Activated effector memory CD4-positive, alpha-beta T cell treated with Interleukin-2 at 50 U/mL for 16 hours (primary cell): Measurements from ENCODE around the gene DOCK1.
"Not testable (repeated sequence)": the region's sequence is repeated elsewhere in the genome, so short reads cannot be mapped to it uniquely, and the experiment has no call there.

ENCODE experiments used
- DNase-seq: peaks from one replicate; pipeline ENCODE4 v3.0.0-alpha.2; 2020

Gene DOCK1

GRCh38 chr10:127293640-127294039 is 388.4 kb downstream of the DOCK1 start:
- peak; percentile 14 for DNase-seq

- no peak for DNase-seq
Observed at GRCh38 chr10:127296696-127297095, 391.5 kb downstream of the DOCK1 start.

GRCh38 chr10:127298381-127298780 is 393.2 kb downstream of the DOCK1 start:
- no peak for DNase-seq

GRCh38 chr10:127299192-127299591 is 394.0 kb downstream of the DOCK1 start:
- not testable (repeated sequence) for DNase-seq

GRCh38 chr10:127299956-127300689 is 394.9 kb downstream of the DOCK1 start:
- no peak for DNase-seq

GRCh38 chr10:127300868-127301321 is 395.7 kb downstream of the DOCK1 start:
- DNase-seq: no peak

- no peak for DNase-seq
Observed at GRCh38 chr10:127302343-127302742, 397.1 kb downstream of the DOCK1 start.

GRCh38 chr10:127303105-127303504 is 397.9 kb downstream of the DOCK1 start:
- no peak for DNase-seq

GRCh38 chr10:127303746-127304145 is 398.5 kb downstream of the DOCK1 start:
- DNase-seq: no peak

GRCh38 chr10:127306479-127306878 is 401.3 kb downstream of the DOCK1 start:
- DNase-seq: no peak

GRCh38 chr10:127307338-127307737 is 402.1 kb downstream of the DOCK1 start:
- no peak for DNase-seq

- no peak for DNase-seq
Observed at GRCh38 chr10:127308031-127308430, 402.8 kb downstream of the DOCK1 start.

GRCh38 chr10:127309619-127310018 is 404.4 kb downstream of the DOCK1 start:
- not testable (repeated sequence) for DNase-seq

- no peak for DNase-seq
Observed at GRCh38 chr10:127310430-127310829, 405.2 kb downstream of the DOCK1 start.

- no peak for DNase-seq
Observed at GRCh38 chr10:127310923-127311322, 405.7 kb downstream of the DOCK1 start.

GRCh38 chr10:127313996-127314700 is 408.9 kb downstream of the DOCK1 start:
- DNase-seq: no peak

GRCh38 chr10:127314797-127315196 is 409.6 kb downstream of the DOCK1 start:
- no peak for DNase-seq

- no peak for DNase-seq
Observed at GRCh38 chr10:127315888-127316287, 410.7 kb downstream of the DOCK1 start.

- no peak for DNase-seq
Observed at GRCh38 chr10:127318396-127318795, 413.2 kb downstream of the DOCK1 start.

GRCh38 chr10:127319271-127319670 is 414.0 kb downstream of the DOCK1 start:
- DNase-seq: no peak

GRCh38 chr10:127319691-127320090 is 414.5 kb downstream of the DOCK1 start:
- no peak for DNase-seq

GRCh38 chr10:127320176-127320575 is 414.9 kb downstream of the DOCK1 start:
- no peak for DNase-seq

GRCh38 chr10:127322286-127322685 is 417.1 kb downstream of the DOCK1 start:
- DNase-seq: no peak

- DNase-seq: no peak
Observed at GRCh38 chr10:127325506-127325905, 420.3 kb downstream of the DOCK1 start.
